ENCODE results near the gene GPM6B.
A peak's percentile ranks its signal among the peaks of the same experiment; 100 is the strongest.

The GPM6B gene

GRCh38 chrX:13750812-13751211 lies 66.1 kb downstream of the GPM6B start:
- H3K27ac ChIP-seq, result no peak overlapping the region
- no peak for TF ChIP-seq CTCF (conservative IDR thresholded peaks at IDR 0.05)
- TF ChIP-seq ZFX (IDR thresholded peaks at IDR 0.05), result no peak

- TF ChIP-seq ZFX (IDR thresholded peaks at IDR 0.05) (no peak), CTCF (conservative IDR thresholded peaks at IDR 0.05) (peak; percentile 73)
- H3K27ac ChIP-seq, result no peak overlapping the region
Measured at GRCh38 chrX:13750204-13750603, 66.7 kb downstream of the GPM6B start.

- no peak overlapping the region for H3K27ac ChIP-seq
- TF ChIP-seq CTCF (conservative IDR thresholded peaks at IDR 0.05) (no peak), ZFX (IDR thresholded peaks at IDR 0.05) (no peak)
Measured at GRCh38 chrX:13748486-13748885, 68.4 kb downstream of the GPM6B start.

- peak; percentile 33 for TF ChIP-seq CTCF (conservative IDR thresholded peaks at IDR 0.05)
- TF ChIP-seq ZFX (IDR thresholded peaks at IDR 0.05), result no peak
- H3K27ac ChIP-seq, result no peak overlapping the region
Measured at GRCh38 chrX:13747836-13748235, 69.1 kb downstream of the GPM6B start.

- no peak overlapping the region; the same call in 1 of the 2 replicates for H3K27ac ChIP-seq
- TF ChIP-seq ZFX (IDR thresholded peaks at IDR 0.05) (no peak), CTCF (conservative IDR thresholded peaks at IDR 0.05) (no peak)
Measured at GRCh38 chrX:13742397-13743176, 74.3 kb downstream of the GPM6B start.

GRCh38 chrX:13741695-13742094 lies 75.2 kb downstream of the GPM6B start:
- no peak for TF ChIP-seq CTCF (conservative IDR thresholded peaks at IDR 0.05)
- TF ChIP-seq ZFX (IDR thresholded peaks at IDR 0.05), result no peak
- H3K27ac ChIP-seq, result no peak overlapping the region

GRCh38 chrX:13734278-13735172 lies 82.4 kb downstream of the GPM6B start, which contains the start of the genes OFD1 and TRAPPC2:
OFD1 (plus strand) TSS chrX:13734748; CDS start chrX:13735072, 324 bp downstream.
TRAPPC2 (minus strand) TSS chrX:13734620; CDS start chrX:13719963, 14,657 bp downstream.
- TF ChIP-seq CTCF (conservative IDR thresholded peaks at IDR 0.05) (0 out of 2 replicates have a peak, but pooled peaks have one; percentile 8), ZFX (IDR thresholded peaks at IDR 0.05) (peak; percentile 25; the same call in 1 of the 2 replicates)
- peak within 1 kb of the TSS; percentile 98 for H3K27ac ChIP-seq

Measured in C4-2B (cell line).